Measurements from ENCODE around the gene PUS3.

Gene PUS3

GRCh38 chr11:125902927-125903710 lies at the start of gene PUS3:
PUS3 (minus strand) TSS chr11:125903206; CDS start chr11:125896284, 6,922 bp downstream.
- peak; percentile 84 for DNase-seq

GRCh38 chr11:125952559-125952958 lies 49.6 kb upstream of the PUS3 start:
- DNase-seq, result no peak

GRCh38 chr11:125951731-125952130 lies 48.7 kb upstream of the PUS3 start:
- no peak for DNase-seq

- DNase-seq, result no peak
Measured at GRCh38 chr11:125950696-125951651, 48.0 kb upstream of the PUS3 start.

- no peak for DNase-seq
Measured at GRCh38 chr11:125950178-125950490, 47.1 kb upstream of the PUS3 start.

GRCh38 chr11:125949271-125950177 lies 46.5 kb upstream of the PUS3 start:
- no peak for DNase-seq

GRCh38 chr11:125948278-125949051 lies 45.5 kb upstream of the PUS3 start:
- no peak for DNase-seq

- no peak for DNase-seq
Measured at GRCh38 chr11:125947419-125948277, 44.6 kb upstream of the PUS3 start.

- DNase-seq, result no peak
Measured at GRCh38 chr11:125946712-125947418, 43.9 kb upstream of the PUS3 start.

- no peak for DNase-seq
Measured at GRCh38 chr11:125945797-125946520, 43.0 kb upstream of the PUS3 start, which contains the start of gene VSIG10L2. VSIG10L2 (plus strand) TSS chr11:125946044; CDS start chr11:125946056, 12 bp downstream.

- DNase-seq, result no peak
Measured at GRCh38 chr11:125945011-125945796, 42.2 kb upstream of the PUS3 start.

GRCh38 chr11:125944350-125945010 lies 41.5 kb upstream of the PUS3 start:
- no peak for DNase-seq

GRCh38 chr11:125943661-125944349 lies 40.8 kb upstream of the PUS3 start:
- no peak for DNase-seq

- DNase-seq, result no peak
Measured at GRCh38 chr11:125942771-125943428, 39.9 kb upstream of the PUS3 start.

- peak; percentile 94 for DNase-seq
Measured at GRCh38 chr11:125941619-125942611, 38.9 kb upstream of the PUS3 start.

- DNase-seq, result peak; percentile 57
Measured at GRCh38 chr11:125941267-125941618, 38.2 kb upstream of the PUS3 start.

Measured in NCI-H510A treated with DMSO at 0.1 percent for 48 hours (cell line).